ENCODE data around the gene CCNI2.

The CCNI2 gene

GRCh38 chr5:132742158-132742557 is 5.1 kb upstream of the CCNI2 start:
- no peak for FAIRE-seq
- DNase-seq (ENCODE audit: insufficient read length, low spot score): no peak
- TF ChIP-seq POLR2A (IDR thresholded peaks at IDR 0.05; ENCODE audit: low read depth, low read length): no peak

GRCh38 chr5:132742626-132743025 is 4.6 kb upstream of the CCNI2 start:
- no peak for TF ChIP-seq POLR2A (IDR thresholded peaks at IDR 0.05; ENCODE audit: low read depth, low read length)
- no peak for DNase-seq (ENCODE audit: insufficient read length, low spot score)
- FAIRE-seq: no peak

DNA sequence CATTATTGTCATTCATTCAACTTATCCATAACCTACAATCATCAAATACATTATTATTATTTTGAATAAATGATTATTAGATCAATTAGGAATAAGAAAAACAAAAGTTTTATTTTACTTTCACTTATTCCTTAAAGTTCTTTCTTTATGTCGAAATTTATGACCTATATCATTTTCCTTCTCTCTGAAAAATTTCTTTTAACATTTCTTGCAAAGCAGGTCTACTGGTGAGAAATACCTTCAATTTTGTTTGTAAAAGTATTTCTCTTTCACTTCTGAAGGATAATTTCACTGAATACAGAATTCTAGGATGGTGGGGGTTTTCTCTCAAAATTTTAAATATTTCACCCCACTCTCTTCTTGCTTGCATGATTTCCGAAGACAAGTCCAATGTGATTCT is 2.6 kb upstream of the CCNI2 start:
- no peak for FAIRE-seq

DNA sequence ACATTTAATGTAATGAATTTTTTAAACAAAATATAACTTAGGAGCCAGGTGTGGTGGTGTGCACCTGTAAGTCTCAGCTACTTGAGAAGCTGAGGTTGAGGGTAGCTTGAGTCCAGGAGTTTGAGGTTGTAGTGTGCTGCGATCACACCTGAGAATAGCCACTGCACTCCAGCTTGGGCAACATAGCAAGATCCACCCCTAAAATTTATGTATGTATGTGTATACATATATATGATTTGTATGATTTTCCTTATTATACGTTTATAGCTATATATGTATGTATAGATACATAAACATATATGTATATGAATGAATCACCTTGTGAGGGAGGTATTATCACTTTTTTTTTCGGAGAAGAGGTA is 653 bp upstream of the CCNI2 start:
- FAIRE-seq (no peak), DNase-seq (ENCODE audit: insufficient read length, low spot score) (no peak)
- no peak for TF ChIP-seq POLR2A (IDR thresholded peaks at IDR 0.05; ENCODE audit: low read depth, low read length)

More for the DNA sequence above, 2.6 kb upstream of the CCNI2 start:
- no peak for DNase-seq (ENCODE audit: insufficient read length, low spot score)
- no peak for TF ChIP-seq POLR2A (IDR thresholded peaks at IDR 0.05; ENCODE audit: low read depth, low read length)

DNA sequence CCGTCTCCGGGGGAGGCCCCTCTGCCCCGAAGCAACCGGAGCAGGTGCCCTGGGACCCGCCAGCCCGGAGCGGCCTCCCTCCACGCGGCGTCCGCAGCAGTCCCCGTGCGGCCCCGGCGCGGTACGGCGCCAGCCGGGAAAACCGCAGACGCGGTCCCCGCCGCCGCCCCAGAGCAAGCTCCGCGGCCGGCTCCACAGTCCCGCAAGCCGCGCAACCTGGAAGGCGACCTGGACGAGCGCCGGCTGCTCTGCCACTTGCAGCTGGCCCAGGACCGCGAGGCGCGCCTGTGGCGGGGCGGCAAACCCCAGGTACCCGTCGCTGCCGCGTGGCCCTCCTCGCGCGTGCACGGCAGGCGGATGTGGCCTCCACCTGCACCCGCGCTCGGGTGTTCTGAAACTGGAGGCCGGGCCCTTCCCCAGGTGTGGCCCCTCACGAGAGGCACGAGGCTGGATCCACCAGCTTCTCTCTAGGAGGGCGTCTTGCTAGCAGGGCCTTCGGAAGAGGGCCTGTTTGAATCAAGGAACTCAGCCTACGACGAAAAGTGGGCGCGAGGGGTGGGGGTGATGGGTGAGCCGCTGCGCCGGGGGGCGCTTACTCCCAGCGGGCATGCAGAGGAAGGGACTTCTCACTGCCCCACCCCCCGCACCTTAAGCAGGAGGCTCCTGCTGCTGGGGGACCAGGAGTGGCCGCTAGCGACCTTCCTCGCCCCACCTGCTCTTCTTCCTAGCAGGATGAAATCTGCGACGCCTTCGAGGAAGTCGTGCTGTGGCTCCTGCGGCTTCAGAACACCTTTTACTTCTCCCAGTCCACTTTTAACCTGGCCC is 602 bp downstream of the CCNI2 start:
- no peak for TF ChIP-seq POLR2A (IDR thresholded peaks at IDR 0.05; ENCODE audit: low read depth, low read length)
- DNase-seq (ENCODE audit: insufficient read length, low spot score) (no peak), FAIRE-seq (no peak)

DNA sequence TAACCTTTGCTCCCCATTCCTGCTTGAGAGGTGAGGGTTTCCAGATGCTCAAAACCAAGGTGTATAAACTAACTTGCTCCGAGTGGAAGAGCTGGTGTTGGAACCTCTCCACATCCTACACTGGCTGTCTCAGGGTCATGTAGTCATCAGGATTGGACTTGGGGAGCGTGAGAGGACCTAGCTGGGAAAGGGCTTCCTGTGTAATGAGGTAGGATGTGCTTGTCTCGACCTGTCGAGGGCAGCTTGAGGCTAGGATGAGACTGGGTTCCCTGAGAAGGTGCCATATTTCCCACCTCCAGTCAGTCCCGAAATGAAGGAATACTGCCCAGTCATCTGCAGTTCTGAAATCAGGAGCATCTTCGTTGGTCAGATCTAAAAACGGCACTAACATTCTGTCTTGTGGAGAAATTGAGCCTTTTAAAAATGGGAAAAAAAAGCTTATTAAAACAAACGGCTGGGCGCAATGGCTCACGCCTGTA is 1.3 kb downstream of the CCNI2 start:
- FAIRE-seq (no peak), DNase-seq (ENCODE audit: insufficient read length, low spot score) (no peak)
- TF ChIP-seq POLR2A (IDR thresholded peaks at IDR 0.05; ENCODE audit: low read depth, low read length): no peak

- FAIRE-seq: no peak
- TF ChIP-seq POLR2A (IDR thresholded peaks at IDR 0.05; ENCODE audit: low read depth, low read length): no peak
- DNase-seq (ENCODE audit: insufficient read length, low spot score): no peak
Measured at GRCh38 chr5:132749506-132749905, 2.3 kb downstream of the CCNI2 start.

DNA sequence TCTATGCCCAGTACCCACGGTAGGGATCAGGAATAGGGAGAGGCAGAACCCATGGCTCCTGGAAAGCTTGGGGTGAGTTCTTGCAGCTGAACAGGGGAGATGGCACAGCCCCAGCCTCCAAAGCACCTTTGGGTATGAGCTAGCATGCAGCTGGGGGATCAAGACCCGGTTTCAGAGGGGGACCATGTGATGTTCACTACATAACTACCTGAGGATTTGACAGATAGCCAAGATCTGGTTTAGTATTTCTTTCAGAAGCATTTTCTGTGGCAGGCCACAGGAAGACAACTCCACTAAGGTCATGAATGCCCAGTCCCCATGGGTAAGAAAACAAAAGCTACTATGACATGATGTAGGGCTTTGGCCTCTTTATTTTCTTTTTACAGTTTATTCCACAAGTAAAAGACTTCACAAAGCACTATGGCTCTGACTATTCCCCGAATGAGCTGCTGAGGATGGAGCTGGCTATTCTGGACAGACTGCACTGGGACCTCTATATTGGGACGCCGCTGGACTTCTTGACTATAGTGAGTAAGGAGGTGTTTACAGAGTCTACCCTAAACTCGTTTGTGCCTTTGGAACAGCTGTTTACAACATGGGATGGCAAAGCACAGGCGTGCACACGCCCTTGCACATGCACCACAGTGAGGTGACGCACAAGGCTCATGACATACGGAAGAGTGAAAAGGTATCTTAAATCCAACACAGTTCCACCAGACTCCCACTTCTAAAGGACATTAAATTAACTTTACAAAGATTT is 3.4 kb downstream of the CCNI2 start:
- FAIRE-seq (no peak), DNase-seq (ENCODE audit: insufficient read length, low spot score) (no peak)
- no peak for TF ChIP-seq POLR2A (IDR thresholded peaks at IDR 0.05; ENCODE audit: low read depth, low read length)

- FAIRE-seq (no peak), DNase-seq (ENCODE audit: insufficient read length, low spot score) (no peak)
- TF ChIP-seq POLR2A (IDR thresholded peaks at IDR 0.05; ENCODE audit: low read depth, low read length): no peak
Measured at GRCh38 chr5:132751444-132751843, 4.2 kb downstream of the CCNI2 start.

- no peak for DNase-seq (ENCODE audit: insufficient read length, low spot score)
- TF ChIP-seq POLR2A (IDR thresholded peaks at IDR 0.05; ENCODE audit: low read depth, low read length): no peak
- no peak for FAIRE-seq
Measured at GRCh38 chr5:132751971-132752580, 4.8 kb downstream of the CCNI2 start.

GRCh38 chr5:132752581-132753125 is 5.4 kb downstream of the CCNI2 start:
- DNase-seq (ENCODE audit: insufficient read length, low spot score) (no peak), FAIRE-seq (no peak)
- no peak for TF ChIP-seq POLR2A (IDR thresholded peaks at IDR 0.05; ENCODE audit: low read depth, low read length)

DNA sequence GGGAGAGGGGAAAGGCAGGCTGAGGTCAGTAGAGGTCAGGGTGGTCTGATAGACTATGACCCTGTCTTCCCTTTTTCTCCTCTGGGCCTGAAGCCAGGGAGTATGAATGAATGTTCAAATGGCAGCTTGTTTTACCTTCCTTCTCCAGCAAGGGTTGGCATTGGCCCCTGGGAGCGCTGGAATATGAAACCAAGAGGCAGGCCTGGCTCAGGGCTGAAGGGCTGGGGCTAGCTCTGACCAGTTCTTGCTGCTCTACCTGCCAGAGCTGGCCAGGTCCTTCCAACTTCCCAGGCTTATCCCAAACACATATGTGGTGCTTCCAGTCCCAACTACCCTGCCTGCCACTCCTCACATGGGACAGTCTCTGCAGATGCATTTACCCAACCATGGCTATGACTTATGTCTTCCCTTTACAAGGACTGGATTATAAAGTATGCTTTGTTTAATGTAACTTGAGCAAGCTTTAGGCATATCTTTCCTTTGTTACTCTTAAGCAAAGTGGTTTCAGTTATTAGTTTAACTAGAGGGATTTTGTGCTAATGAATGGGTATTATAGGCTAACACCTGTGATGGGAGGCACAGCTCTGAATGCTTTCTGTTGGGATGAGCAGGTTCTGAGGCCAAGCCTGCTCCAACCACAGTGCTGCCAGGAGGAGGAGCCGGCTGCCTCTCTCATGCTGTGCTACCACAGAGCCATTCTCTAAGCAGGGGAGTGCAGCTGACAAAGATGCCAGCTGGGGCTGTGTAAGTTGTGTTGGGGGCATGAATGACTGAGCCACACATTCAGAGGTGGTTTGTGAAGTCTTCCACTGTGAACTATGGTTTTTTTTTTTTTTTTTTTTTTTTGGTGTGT is 6.1 kb downstream of the CCNI2 start:
- no peak for TF ChIP-seq POLR2A (IDR thresholded peaks at IDR 0.05; ENCODE audit: low read depth, low read length)
- DNase-seq (ENCODE audit: insufficient read length, low spot score) (no peak), FAIRE-seq (no peak)

GRCh38 chr5:132754111-132754510 is 6.9 kb downstream of the CCNI2 start:
- TF ChIP-seq POLR2A (IDR thresholded peaks at IDR 0.05; ENCODE audit: low read depth, low read length): no peak
- no peak for DNase-seq (ENCODE audit: insufficient read length, low spot score)

More at GRCh38 chr5:132754111-132754510, 6.9 kb downstream of the CCNI2 start:
- no peak for FAIRE-seq

All from H54 (cell line).